T-helper 2 cell (primary cell): ENCODE results near the gene TGFBR3.

Experiments used
- DNase-seq, 5 experiments: peaks; one replicate each; pipeline versions ENCODE4 v3.0.0 to v3.0.0-alpha.2; 2012 to 2022

The TGFBR3 gene

GRCh38 chr1:91630803-91631202 lies 255.1 kb downstream of the TGFBR3 start:
- no peak for DNase-seq
